GM18502 (cell line): ENCODE measurements around the gene RAP1GAP.
"Not testable (repeated sequence)": the region's sequence is repeated elsewhere in the genome, so short reads cannot be mapped to it uniquely, and the experiment has no call there.

Source experiments
- ATAC-seq: cut with Tn5 transposase; IDR thresholded peaks from one replicate; pipeline ENCODE4 v1.9.1; 2021; ENCODE audit warnings: mild to moderate bottlenecking; ENCODE audit not compliant: unreplicated experiment, poor library complexity

RAP1GAP gene

DNA sequence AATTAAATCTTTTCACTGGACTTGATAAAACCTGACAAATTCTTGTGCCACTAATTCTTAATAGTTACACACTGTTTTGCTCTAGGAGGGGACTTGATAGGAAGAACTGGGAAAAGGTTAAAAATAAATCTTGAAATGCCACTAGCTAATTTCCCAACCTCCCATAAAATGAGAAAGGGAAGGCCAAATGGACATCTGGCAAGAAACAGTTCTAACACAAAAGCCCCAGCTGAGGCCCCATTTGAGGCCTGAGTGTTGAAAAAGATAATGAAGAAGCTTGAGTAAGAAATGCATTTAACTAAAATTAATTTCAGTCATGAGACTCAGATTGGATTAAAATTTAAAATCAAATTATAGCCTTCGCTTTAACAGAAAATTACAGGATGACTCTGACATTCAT, 11.2 kb upstream of the RAP1GAP start:
- no peak for ATAC-seq

DNA sequence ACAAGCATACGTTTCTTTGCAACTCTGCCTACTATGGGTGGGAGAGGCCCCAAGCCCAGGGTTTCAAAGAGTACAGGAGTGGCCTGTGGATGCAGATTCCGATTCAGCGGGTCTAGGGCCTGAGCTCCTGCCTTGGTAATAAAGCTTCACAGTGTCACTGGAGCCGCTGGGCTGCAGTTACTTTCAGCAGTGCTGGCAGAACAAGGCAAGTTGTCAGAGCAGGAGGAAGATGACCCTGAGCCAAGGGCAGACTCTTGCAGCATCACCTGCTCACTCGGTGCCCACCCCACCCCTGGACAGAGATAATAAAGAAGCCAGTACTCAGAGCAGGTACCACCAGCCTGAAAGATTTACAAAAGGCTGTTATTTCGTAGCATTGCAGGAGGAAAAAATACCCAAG, 8.0 kb upstream of the RAP1GAP start:
- ATAC-seq = no peak

DNA sequence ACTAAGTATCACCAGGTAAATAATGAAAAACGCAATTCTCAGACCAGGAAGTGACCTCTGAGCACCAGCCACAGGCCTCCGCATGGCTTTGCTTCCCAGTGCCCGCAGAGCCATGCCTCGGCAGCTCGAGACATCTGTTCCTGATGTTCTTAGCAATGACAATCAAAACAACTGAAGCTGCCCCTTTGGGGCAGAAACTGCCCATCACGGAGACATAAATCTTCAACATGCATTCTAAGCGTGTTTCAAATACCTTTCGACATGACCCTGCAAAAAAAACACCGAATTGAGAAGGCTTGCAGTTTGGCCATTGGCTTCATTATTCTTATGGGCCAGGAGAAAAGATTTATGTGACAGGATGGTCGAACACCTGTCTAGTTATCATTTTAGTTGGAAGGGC, 5.8 kb upstream of the RAP1GAP start:
- no peak for ATAC-seq

DNA sequence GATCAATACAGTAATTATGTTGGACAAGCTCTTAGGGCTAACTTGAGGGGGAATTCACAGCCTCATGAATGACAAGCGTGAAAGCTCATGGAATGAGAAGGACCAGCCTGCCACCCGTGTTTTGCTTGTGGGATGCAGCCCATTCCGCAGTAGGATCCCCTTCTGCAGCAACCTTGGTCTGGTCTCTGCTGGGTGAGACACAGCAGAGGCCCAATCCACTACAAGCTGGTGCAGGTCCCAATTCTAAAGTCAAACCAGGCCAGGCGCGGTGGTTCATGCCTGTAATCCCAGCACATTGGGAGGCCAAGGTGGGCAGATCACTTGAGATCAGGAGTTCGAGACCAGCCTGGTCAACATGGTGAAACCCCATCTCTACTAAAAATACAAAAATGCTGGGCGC, 4.7 kb upstream of the RAP1GAP start:
- not testable (repeated sequence) for ATAC-seq

DNA sequence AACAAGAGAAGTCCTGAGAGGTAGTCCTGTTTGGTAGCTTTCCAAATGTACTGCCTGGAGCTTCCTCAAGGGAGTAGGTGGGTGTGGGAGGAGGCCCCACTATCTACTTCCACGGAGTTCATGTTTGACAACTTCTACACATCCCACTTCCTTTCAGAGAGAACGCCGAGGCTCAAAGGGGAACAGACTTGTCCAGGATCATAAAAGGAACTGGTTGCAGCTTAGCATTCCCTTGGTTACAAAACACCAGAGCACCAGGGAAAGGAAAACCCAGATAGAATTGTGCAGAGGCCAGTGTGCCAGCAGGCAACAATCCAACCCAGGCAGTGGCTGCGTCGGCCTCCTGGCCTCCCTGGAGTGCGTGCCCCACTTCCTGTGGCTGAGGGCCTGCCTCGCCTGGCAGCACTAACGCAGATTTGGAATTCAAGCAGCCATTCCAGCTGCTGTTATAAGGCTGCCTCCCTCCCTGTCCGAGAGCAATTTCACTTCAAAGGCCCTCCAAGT, 4.2 kb upstream of the RAP1GAP start:
- ATAC-seq = no peak

DNA sequence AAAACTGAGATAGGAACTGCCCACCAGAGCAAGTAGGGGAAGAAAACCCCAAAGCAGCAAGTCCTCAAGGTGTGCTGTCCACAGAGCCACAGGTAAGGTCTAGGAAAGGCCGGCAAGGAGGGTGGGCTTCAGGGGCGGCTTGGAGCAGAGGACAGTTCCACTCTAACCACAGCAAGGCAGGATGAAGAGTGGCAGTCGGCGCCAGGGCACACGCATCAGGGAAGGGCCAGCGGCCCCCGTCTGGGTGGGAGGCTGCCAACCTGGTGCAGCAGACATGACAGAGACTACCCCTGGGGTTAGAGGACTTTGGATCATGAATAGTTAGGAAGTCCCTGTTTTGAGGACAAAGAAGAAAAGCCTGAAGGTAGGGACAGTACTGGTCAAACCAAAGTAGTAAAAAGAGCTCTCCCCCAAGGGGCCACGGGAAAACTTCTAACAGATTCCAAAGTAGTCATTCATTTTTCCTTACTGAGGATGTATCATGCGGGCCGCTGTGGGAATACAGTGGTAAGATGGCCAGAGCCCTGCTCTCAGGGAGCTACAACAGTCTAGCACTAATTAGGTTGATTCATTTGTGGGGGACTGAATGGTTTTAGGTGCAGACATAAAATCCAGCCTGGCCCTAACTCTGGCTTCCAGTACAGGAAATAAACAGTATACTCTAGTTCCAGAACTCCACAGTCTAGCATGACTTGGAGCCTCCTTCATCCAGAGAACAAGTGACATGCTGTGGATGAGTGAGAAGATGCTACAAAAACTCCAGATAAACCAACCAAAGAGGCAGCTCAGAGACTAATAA, 3.5 kb upstream of the RAP1GAP start:
- ATAC-seq = no peak

DNA sequence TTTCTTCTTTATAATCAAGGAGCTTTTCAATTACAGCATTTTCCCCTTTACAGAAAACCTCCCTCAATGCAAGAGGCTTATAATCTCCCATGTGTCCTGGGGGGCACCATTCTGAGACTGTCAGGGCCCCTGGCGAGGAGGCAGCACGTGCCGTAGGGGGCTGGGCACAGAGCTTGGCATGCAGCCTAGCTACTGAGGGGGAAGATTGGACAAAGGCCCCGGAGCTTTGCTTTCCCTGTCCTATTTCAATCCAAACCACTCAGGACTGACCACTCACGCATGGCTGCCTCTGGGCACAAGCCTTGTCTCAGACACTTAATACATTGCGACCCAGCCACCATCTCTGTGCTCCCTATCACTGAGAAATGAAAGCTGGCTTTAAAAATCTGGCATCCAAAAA, 2.8 kb upstream of the RAP1GAP start:
- no peak for ATAC-seq

DNA sequence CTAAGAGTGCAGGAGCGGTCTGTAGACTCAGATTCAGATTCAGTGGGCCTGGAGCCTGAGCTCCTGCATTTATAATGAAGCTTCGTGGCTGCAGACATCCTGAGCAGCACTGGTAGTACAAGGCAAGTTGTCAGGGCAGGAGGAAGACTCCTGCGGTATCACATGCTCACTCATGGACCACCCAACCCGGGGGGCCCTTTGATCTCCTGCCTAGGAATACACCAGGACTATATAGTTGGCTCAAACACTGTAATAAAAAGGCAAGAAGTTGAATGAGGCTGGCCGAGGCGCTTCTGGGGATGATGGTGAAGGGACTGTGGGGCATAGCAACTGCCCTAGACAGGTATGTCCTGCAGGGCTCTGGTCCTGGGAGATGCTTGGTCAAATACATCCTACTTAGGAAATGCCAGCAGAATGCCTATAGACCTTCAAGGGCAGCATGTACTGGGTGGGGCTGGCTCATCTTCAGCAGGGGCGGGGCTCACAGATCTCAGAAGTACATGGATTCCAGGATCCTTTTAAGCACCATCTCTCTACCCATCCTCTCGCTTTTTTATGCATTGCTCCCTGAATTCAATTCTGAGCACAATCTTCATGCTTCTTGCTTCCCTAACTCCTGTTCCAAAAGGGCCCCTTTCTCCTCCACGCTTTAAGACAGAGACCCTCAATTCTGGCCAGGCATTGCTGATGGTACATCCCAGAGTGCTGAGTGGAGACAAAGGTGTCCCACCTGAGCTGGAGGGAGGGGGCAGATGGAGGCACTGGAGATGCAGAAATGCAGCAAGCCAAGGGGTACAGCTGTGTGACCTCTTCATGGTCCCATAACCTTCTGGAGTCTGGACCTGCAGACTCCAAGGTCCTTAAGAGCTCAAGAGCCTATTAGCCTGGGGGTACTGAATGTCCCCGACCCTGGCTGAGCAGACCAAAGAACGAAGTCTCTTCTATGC, 2.1 kb upstream of the RAP1GAP start:
- ATAC-seq = no peak

DNA sequence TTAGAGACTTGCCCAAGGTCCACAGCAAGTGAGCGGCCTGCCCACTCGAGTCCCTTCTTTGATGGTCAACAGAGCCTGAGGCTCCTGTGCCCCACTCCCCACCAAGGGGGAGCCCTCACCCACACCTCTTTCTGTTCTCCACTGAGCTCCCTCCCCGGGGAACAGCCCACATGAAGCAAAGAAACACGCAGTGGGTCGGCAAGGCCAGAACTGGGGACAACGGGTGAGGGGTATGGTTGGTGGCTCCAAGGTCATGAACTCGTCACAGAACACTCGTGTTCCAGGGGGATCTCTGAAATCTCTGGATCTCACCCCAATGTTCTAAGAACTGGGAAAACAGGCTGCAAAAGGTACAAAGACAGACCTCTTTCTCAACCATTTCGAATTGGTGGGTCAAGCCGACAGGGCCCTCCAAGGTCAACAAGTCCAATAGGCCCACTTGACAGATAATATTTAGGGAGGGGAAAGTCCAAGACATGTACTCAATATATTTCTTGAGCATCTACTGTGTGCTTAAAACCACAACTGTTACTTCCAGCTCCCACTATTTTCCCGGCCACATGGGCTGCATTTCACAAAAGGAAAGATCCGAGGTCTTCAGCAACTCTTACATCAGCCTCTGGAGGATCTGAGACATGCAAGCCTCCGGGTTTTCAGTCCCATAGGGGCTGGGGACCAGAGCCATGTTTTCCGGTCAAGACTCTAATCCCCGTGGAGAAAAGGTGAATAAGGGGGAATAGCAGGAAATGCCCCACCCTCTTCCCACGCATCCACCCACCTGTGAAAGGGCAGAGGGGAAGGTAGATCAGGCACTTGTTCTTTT, 1.1 kb upstream of the RAP1GAP start:
- no peak for ATAC-seq

DNA sequence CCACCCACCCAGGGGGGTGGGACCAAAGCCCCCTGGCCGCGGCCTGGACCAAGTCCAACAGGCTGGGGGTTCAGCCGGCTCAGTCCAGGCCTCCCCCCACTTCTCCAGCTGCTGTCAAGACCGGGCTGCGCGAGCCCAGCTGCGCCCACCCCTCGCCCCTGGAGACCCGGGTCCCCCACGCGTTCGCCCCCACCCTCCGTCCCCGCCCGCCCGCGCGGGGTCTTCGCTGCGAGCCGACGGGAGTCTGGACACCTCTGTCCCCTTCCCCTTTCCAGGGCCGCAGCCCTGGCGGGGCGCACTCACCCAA, 253 bp downstream of the RAP1GAP start:
- no peak for ATAC-seq

DNA sequence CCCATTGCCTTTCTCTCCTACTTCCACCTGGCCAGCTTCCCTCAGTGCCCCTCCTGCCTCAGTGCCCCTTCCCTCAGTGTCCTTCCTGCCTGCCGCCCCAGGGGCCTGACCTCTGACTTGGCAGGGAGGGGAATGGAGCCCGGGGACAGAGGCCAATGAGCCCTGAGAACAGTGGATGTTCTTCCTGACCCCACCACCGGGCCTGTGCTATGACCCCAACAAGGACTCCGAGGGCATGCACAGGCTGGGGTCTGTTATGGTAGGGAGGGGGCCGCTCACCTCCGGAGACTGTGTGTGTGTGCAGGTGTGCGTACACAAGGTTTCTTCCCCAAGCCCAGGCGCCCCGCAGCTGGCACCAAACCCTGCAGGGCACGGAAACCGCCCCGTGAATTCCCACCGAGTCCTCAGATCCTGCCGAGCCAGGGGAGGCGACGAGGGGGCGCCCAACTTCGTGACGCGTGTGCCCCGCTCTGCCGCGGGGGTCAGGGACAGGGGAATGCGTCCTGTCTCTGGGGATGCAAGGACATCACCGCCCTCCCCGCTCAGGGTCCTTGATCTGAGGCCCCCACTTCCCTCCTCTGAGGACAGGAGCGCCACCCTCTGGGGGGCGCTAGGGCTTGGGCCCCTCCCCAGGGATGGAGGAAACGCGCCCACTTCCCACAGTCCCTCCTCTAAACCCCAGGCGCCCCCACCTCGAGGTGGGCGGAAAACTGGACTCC, 766 bp downstream of the RAP1GAP start:
- no peak for ATAC-seq

DNA sequence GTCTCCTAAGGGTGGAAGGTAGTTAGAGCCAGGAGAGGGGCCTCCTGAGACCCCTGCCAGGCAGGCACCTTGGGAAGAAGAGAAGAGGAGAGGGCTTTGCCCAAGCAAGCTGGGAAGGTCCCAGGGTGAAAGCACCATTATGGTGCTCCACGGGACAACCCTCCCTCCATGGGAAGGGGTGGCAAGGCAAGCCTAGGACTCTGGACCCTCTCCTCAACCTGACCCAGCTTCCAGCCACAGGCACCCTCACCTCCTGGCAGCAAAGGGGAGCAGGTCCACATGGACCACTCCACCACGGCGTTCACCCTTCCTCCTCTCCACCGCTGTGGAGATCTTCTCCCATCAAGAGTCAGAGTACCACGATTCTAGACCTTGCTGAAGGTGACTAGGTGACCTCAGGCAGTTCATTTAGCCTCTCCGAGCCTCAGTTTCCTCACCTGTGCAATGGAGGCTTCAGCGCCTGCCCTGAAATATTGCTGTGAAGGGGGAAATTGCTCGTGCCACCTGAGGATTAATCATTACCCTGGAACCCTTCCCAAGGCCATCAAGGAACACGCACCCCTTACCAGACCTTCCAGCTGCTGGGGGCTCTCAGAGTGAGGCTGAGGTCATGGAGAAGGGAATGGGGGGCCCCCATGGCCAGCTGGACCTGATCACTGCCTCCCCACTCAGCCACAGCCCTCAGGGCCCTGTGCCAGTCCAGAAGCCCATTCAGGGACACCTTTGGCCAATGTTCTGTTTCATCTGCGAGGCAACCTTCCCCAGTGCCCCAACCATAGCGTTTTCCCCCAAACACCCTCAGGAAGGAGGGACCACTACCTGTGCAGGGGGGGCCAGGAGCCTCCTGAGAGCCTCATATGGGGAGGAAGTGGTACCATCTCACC, 1.6 kb downstream of the RAP1GAP start:
- no peak for ATAC-seq

DNA sequence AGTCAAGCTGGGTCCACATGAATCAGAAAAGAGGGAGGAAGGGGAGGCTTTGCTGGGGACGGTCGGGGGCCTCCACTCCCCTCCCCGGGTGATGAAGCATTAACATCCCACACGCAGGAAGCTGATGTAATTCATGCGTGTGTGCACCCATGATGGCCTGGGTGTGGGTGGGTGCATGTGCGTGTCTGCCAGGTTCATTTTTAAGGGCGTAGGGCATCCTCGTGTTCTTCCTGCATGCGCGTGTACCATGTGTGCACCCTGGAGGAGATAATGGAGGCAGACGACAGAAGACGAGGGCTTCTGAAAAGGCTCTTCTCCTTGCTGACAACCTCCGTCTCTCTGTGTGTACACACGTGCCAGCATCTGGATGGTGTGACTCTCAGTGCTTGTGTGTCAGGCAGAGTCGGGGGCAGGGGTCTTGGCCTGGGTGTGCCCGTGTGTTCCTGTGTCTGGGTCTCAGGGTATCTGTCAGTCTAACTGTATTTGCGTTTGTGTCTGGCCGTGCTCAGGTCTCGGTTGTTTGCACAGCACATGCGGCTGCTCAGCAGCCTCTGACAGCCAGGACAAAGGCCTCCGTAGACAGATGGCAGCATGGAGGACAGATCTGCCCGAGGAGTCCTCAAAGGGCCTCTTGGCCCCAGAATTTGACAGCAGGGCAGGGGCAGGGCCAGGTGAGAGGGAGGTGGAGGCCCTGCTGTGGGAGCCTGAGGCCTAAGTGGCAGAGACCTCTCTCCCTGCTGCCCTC, 2.4 kb downstream of the RAP1GAP start:
- no peak for ATAC-seq

DNA sequence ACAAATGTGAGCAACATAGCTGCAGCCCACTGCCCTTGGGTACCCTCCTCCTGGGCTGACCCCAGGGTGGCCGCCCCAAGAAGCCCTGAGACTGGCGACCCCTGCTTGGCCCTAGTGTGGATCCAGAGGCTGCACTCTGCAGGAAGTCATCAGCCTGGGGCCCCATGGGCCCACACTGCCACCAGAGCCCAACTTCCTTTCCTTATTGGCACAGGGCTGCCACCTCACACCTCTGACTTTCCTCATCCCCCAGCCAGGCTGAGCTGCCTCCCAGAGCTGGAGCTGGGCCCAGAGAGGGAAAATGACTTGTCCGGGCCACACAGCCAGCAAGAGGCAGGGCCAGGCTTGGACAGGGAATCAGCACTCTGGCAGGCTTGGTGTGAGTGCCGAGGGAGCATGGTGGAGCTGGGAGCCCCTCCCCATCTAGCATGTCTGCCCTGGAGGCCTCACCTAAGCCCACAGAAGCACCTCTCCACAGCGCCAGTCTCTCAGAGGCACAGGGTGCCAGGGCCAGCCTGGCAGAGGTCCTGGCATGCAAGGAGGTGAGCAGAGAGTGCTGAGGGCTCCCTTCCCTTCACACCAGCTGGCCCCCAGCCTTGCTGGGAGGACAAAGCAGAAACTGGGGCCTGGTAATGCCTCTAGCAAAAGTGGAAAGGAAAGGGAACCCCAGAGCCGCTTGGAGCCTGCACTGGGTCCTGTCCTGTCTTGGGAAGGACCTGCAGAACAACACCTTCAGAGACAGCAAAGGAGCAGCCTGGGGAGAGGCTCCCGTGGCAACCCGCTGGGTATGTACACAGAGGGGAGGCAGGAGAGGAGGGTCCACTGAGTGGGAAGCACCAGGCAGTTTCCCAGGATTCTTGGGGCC, 3.2 kb downstream of the RAP1GAP start:
- no peak for ATAC-seq

DNA sequence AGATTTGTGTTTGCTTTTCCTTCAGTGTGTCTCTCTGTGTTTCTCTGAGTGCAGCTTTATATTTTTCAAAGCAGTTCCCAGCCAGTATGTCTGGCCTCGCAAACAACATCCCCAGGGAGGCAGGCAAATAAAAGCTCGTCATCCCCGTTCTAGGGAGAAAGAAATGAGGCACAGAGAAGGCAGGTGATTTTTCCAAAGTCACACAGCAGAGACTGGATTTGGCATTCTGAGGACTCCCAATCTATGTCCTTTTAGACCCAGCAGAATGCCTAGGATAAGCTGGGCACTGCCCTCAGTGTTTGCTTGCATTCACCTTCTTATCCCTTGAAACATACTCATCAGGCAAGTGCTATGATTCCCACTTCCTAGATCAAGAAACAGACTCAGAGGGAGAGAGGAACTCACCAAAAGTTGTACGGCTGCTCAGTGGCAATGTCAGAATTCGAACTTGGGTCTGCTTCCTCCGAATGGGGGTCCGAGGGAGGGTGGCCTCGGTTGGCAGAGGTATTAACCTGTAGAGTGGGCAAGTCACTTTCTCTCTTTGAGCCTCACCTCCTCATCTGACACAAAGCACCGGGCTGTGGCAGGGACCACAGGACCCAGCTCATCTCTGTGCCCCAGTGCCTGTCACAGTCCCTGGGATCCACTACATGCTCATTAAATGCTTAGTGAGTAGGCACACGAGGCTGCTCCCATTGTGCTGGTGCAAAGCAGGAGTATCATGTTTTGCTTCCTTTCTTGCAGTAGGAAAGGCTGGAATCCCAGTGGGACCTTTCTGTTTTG, 4.2 kb downstream of the RAP1GAP start:
- no peak for ATAC-seq

DNA sequence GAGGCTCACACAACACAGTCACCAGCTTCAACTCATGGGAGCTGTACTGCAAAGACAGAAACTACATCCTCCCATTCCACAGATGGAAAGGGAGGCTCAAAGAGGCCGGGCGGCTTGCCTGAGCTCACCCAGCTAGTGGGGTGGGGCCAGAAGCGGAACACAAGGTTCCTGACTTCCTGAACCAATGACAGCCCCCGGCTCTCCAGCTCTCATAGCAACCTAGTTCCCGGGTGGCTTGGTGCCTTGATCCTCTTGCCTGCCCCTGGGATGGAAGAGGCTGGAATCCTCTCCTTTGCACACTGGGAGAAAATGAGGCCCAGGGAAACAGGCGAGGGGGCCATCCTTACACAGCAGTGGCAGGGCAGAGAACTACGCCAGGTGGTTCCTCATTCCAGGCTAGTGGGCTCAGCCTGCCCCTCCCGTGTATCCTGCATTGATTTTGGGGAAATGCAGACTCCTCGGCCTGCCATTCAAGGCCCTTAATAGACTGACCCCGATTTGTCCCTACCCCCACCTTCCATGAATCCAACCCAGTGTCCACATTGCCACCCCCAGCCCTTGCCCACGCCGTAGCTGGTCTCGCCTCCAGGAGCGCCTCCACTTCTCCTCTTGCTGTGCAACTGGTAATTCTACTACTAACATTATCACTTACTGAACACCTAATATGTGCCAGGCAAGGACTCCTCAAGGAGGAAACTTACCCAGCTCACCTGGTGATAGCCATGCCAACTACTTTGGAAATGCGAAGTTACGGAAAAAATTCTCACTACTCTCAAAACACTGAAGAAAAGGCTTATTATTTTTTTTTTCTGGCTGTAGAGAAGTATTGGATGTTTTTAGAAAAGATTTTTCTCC, 5.0 kb downstream of the RAP1GAP start:
- ATAC-seq = no peak
